ENCODE data around the gene PLA2G6.
A peak's percentile ranks its signal among the peaks of the same experiment; 100 is the strongest.

Gene PLA2G6

DNA sequence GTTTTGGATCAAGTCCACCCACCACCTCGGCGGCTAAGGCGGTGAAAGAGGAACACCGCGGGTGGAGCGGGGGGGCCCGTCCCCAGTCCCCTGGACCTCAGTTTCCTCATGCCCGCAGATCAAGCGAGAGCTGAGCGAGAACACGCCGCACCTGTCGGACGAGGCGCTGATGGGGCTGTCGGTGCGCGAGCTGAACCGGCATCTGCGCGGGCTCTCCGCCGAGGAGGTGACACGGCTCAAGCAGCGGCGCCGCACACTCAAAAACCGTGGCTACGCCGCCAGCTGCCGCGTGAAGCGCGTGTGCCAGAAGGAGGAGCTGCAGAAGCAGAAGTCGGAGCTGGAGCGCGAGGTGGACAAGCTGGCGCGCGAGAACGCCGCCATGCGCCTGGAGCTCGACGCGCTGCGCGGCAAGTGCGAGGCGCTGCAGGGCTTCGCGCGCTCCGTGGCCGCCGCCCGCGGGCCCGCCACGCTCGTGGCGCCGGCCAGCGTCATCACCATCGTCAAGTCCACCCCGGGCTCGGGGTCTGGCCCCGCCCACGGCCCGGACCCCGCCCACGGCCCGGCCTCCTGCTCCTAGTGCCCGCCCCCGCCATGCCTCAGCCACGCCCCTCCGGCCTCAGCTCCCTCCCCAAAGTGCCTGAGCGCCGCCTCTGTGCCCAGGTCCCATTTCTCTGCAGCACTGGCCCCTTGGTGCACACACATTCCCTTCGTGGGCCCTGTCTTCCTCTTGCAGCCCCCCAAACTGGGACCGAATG is 32.8 kb upstream of the PLA2G6 start:
- DNase-seq = peak; percentile 68 to 73

DNA sequence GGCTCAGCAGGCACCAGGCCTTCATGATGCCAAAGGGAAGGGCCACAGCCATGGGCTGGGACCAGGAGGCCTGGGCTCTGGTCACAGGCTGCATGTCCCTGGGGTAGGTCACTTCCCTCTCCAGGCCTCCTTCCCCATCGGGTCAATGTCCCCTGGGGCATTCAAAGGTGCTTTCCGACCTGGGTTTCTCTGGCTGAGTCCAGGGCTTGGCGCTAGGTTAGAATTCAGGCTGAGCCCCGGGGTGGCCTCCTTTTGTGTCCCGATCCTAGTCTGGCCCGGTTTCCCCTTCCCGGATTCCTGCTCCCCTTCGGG is 32.3 kb upstream of the PLA2G6 start:
- no peak for DNase-seq

DNA sequence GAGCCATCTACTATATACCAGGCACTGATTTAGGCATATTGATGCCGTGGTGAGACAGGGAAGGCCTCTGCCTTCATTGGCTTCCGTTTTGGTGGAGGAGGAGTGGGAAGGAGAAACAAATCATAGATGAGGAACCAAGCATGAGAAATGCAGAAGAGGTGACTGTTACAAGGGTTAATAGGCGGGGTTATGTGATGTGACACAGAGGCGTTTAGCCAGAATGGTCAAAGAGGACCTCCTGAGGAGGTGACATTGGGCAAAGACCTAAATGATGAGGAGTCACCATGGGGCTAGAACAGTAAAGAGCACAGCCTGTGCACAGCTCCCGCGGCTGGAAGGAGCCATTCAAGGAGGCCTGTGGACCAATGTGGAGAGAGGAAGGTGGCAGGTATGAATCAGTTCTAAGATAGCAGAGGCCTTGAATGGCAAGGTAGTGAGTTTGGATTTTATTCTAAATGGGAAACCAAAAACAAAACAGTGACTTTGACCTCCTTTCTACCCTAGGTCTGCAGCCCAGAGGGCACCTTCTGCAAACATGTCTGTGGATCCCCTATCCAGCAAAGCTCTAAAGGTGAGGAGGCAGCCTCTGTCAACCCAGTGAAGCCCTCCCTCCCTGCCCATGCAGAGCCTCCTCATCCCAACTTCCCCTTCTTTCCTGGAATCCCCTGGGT is 31.8 kb upstream of the PLA2G6 start:
- DNase-seq = no peak

DNA sequence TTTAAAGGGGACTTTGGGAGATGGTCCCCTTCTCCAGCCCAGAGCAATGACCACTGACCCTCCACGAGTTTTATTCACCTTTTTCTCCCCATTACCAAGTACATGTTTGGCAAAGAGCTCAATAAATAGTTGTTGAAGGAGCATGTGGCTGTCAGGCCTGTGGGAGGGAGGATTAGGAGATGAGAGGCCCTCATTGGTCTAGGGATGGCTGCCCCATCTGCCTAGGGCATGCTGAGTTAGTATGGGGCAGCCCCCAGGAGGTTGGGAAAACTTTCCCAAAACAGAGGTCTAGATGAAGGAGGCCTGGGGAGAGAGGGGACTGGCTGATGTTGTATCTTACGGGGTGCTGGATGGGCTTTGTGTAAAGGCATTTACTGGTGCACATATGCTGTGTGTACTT is 30.8 kb upstream of the PLA2G6 start:
- DNase-seq = no peak

DNA sequence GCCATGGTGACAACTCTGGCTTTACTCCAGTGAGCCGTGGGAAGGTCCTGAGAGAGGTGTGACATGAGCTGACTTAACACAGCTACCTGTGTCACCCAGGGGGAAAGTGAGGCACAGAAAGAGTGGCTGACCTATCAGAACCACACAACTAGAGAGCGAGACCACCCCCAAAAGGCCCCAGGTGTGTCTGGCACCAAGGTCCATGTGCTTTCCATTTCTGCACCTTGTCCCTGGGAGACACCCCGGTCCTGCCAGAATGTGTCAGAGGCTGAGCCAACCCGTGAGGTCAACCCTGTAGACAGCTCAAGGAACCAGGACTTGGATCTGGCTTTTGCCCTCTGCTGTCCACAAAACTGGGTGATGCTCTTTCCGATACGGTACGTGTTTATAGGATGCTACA is 29.9 kb upstream of the PLA2G6 start:
- DNase-seq = no peak

DNA sequence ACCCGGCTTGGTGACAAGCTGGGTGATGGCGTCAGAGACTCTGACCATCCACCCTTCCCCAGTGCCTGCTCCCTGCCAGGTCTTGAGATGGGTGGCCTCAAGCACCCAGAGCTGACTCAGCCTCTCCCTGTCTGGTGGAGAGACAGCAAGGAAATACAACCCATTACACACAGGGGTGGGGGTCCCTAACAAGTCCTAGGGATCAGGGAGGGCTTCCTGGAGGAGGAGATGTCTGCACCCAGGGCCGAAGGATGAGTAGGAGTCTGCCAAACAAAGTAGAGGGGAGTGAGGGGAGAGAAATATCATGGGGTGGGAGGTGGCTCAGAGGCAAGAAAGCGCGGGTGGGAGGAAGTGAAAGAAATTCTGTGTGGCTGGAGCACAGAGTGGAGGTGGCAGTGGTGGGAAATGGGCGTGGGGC is 26.9 kb upstream of the PLA2G6 start:
- DNase-seq = no peak

DNA sequence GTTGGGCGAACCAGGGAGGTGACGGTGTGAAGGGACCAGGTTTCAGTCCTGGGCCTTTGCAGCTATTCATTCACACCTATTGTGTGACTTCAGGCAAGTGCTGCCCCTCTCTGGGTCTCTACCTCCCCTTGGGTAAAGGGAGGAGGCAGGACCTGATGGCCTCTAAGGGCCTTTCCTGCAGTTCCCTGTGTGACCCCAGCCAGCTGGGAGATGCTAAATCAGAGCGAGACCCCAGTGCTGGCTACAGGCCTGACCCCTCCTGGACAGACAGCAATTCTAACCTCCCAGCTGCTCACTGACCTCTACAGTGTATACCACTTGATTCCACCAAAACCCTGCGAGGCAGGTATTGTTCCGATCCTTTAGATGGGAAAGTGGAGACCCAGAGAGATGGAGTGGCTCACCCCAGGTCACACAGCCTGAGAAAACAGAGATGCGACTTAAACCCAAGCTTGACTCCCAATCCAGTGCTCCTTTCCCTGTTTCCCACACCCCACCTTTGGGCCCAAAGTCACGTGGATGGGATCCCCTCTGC is 26.3 kb upstream of the PLA2G6 start:
- no peak for DNase-seq

DNA sequence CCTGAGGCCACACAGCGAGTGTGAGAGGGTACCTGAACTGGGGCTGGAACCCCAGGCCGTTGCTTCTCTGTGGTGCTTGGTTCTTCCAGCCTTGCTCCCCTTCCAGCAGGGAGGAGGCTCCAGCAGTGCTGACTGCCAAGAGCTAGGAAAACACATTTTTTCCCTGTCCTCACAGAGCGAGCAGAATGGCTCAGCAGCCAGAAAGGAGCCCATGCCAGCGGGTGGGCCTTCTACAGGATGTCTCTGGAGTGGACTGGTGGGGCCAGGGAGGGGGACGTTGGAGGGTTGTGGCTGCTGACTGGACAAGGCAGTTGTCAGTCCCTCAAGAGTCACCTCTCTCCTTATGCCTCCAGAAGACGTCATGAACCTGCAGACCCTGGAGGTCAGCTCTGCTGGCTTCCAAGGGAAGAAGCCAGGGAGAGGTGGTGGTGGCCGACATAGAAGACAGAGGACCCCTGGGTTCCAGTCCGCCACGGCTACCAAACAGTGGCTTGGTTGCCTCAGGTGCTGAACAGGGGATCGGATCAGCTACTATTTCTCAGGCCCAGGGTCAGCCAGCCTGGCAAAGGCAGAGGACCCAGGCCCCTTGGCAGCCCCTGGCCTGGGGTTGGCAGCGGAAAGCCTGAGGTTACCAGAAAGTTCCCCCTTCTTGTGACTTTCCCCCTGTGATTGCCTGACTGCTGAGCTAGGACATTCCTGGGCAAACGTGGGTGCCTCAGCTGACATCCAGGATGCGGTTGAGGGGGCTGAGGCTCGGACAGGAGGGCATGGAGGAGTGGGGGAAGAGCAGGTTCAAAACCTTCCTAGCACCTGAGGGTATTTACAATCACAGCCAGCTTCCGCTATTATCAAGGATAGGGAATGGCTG is 23.9 kb upstream of the PLA2G6 start:
- no peak for DNase-seq

DNA sequence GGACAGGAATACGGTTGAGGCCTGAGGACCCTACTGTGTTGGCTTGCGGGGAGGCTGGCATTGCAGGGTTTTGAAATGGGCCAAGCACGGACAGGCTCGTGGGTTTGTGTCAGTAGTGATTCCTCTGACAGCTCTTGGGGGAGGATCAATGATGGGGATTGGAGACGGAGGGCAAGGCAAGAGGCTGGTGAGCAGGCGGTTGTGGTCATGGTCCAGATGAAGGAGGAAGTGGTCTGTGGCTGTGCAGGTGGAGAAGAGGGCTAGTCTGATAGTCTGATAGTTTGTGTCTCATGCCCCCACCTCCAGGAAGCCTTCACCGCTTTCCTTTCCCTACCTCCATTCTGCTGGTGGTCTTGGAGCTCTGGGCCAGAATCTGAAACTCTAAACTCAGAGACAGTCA is 23.2 kb upstream of the PLA2G6 start:
- DNase-seq = no peak

DNA sequence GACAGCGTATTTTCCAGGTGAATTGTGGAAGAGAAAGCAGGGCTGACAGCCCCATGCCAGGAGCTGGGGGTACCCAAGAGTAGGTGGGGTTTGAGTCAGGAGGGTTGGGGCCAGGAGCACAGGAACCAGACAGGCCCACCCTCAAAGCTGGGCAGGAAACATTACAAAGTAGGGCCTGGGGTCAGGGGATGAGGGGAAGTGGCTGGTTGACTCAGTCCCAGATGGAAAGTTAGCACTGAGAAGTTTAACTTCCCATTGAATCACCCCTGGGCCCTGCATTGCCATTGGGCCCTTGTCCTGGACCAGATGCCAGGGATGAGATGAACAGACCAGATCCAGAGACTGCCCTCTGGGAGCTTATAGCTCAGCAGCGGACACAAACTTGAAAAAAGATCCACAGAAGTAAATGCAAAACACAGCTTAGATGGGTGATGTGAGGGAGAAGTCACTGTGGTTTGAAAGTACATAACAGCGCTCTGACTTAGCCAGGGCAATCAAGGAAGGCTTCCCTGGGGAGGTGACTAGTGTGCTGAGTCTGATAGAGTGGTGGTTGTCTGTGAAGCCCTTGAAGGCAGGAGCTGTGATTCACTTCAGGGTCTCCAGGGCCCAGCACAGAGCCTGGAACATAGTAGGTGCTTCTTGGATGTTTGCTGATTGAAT is 22.4 kb upstream of the PLA2G6 start:
- peak in 1 of 2 experiments; percentile 32 for DNase-seq

DNA sequence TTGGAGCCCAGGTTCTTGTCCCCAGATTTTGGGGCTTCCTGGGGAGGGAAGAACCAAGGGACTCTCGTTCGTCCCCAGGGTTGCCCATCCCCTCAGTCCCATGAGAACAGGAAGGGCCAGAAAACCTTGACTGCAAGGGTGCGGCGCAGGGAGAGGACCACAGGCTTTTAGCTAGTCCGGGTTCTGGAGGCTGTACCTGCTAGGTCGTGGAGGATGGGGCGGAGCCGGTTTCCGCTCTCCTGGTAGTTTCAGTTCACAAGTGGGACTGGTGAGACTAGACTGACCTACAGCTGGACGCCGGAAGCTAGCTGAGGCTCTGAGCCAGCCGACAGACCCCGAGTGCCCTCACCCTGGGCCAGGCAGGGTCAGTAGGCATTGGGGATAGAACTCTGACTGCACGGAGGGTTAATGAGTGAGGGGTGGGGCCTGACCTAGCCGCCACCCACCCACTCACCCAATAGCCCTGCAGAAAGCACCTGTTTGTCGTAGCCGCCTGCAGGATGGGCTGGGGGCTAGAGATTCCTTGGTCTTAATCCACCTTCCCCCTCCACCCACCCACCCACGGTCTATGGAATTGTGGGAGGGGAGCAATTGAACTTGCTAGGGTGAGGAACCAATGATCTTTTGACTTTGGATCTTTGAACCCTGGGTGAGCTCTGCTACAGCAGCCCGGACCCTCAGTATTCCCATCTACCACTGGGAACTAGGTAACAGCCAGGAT is 21.6 kb upstream of the PLA2G6 start:
- peak; percentile 46 to 59 for DNase-seq

DNA sequence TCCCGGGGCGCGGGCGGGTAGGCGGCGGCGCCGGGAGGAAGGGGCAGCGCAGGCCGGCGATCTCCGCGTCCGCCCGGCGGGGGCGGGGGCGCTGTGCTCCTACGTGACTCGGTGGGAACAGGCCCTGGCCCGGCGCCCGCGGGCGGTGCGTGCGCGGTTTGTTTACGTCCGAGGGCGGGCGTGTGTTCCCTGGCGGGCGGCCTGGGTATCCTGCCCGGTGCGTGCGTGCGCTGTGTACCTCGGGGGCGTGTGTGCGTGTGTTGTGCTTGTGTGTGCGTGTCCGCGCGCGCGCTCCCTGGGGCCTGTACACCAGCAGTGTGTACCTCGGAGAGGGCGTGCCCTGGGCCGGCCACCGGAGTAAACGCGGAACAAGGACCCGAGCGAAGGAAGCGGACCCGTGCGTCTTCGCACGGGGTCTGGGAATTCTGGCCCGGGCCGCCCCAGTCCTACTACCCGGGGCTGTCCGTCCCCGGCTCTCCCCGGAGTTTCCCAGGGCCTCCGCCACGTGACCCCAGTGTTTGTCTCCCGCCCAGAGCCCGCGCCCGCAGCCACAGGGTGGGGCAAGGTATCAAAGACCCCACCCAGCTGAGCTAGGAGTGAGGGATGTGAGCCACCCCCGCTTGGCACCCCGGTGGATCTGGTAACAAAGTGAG is 20.9 kb upstream of the PLA2G6 start:
- DNase-seq = peak; percentile 66 to 74

DNA sequence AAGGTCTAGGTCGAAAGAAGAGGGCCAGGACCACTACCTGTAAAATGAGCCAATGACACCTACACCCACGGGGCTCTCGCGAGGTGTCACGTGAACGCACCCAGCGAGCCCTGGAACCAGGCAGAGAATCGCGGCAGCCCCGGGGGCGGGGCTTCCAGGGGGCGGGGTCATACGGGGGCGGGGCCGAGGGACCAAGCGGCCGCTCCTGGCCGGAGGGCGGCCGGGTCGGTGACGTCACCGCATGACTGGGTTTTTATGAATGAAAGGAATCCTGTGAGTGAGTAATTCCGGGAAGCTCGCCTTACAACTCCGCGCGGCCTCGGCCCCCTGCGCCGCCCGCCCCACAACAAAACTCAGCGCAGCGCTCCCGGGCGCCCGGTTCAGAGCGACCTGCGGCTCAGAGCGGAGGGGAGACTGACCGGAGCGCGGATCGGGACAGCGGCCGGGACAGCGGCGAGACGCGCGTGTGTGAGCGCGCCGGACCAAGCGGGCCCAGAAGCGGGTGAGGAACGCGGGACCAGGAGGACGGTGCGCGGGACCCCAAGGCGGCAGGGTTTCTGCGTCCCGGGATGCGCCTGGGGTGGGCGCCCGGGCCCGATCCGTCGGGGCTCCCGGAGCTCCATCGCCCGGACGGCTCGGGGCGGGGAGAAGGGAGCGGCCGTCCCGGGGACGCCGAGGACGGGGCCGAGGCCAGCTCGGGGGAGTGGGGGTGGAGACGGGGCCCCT is 20.2 kb upstream of the PLA2G6 start, which contains the start of gene MAFF:
Gene MAFF (plus strand): TSS at position 284 of the 726 bp plus-strand sequence. CDS start 11,860 bp downstream, outside the sequence.
- DNase-seq = peak; percentile 94 to 96

DNA sequence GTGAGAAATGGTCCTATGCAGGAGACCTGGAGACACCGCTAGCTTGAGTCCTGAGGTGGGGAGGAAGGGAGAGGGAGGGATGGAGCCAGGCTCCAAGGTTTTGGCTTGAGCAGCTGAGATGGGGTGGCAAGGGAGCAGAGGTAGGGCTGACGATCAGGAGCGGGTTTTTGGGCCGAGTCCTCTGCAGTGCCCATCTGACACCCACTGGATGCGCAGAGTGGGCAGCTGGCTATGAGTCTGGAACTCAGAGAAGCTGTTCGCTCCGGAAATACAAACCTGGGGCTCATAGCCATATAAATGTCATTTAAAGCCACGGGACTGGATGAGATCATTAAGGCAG is 19.7 kb upstream of the PLA2G6 start:
- DNase-seq = no peak

DNA sequence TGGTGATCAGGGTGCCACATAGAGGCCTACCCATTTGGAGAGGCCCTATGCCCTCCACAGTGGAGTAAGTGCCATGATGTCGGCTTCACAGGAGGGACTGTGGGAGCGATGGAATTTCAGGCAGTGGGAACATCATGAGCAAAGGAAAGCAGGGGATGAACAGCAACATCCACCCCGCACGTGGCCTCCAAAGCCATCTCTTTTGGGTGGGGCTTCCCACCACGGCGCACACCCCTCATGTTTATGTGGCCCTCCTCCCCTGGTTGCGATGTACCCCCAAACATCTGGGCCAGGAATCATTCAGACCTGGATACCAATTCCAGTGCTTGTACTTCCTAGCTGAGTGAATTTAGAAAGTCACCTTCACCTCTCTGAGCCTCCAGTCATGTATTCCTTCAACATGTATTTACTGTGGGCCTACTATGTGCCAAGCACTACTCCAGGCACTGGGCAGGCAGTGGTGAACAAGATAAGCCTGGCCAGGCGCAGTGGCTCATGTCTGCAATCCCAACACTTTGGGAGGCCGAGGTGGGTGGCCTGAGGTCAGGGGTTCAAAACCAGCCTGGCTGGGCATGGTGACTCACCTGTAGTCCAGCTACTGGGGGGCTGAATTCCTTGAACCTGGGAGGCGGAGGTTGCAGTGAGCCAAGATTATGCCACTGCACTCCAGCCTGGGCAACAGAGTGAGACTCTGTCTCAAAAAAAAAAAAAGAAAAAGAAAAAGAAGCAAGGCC is 18.4 kb upstream of the PLA2G6 start:
- no peak for DNase-seq

DNA sequence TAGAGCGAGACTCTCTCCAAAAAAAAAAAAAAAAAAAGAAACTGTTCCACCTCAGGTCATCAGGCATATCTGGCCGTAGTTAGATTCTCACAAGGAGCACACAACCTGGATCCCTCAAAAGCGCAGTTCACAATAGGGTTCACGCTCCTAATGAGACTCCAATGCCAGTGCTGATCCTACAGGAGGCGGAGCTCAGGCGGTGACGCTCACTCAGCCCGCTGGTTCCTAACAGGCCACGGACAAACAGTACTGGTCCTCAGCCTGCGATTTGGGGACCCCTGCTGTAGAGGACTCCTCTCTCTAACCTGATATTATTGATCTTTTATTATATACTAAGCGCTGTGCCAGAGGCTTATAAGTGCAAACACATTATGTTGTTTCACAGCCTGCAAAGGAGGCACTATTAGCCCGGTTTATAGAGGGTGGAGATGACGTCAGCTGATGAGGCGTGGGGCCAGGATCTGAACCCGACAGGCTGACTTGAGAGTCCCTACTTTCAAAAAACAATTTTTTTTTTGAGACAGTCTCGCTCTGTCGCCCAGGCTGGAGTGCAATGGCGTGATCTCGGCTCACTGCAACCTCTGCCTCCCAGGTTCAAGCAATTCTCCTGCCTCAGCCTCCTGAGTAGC is 15.3 kb upstream of the PLA2G6 start:
- no peak for DNase-seq

DNA sequence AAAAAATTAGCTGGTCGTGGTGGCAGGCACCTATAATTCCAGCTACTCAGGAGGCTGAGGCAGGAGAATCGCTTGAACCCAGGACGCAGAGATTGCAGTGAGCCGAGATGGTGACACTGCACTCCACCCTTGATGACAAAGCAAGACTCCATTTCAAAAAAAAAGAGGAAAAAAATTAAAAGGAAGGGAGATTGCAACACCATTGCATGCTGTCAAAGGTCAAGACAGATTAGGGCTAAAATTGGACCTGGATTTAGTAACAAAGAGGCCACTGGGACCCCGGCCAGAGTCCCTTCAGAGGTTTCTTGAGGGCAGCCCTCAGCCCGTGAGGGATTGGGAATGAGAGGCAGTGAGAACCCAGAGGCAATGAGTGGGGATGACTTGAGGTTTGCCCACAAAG is 11.9 kb upstream of the PLA2G6 start:
- no peak for DNase-seq

DNA sequence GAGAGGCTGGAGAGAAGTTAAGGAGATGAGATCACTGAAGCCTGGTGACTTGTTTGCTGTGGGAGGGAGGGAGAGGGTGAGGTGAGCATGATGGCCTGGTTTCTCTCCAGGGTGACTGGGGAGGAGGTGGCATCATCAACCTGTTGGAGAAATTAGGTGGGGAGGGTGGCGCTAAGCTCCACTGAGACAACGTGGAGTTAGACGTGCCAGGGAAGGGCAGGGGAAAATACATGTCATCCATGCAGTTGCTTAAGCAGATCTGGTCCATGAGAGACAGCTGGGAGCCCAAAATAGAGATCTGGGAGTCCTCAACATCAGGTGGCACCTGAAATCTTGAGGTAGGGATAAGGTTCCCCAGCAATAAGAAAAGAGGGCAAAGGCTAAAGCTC is 10.8 kb upstream of the PLA2G6 start:
- no peak for DNase-seq

DNA sequence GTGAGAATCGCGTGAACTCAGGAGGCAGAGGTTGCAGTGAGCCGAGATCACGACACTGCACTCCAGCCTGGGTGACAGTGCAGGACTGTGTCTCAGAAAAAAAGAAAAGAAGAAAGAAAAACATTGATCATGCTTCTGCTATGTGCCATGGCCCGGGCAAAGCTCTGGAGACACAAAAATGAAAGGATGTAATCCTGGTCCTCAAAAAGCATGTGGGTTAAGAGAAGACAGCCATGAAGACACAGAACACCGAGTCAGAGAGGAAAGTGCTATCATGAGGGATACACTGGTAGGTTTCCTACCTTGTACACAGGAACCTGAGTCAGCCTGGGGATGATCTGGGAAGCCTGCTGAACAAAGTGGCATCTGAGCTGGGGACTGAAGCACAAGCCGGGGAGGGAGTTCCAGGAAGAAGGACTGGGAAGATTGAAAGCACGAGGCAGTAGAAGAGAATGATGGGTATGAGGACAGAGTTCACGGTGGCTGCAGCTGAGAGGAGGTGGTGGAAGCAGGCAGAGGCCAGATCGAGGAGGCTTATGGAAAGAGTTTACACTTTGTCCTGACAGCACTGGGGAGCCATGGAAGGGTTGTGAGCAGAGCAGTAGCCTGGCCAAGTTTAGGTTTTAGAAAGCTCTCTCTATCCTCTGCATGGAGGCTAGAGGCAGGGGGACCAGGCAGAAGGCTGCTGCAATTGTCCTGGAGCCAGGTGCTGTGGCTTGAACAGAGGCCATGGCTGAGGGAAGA is 10.3 kb upstream of the PLA2G6 start:
- DNase-seq = no peak
